HepG2 (cell line): ENCODE results near the gene TOMM20. TPM values are rescaled to one million over a fixed set of nuclear protein-coding genes. Genes with fewer than 3 reads are reported as not detected.
A peak's percentile ranks its signal among the peaks of the same experiment; 100 is the strongest.

Source experiments
- CBX5 ChIP-seq: sonication (generic); formaldehyde crosslinking; IDR thresholded peaks from 2 replicates; pipeline ENCODE4 v1.4.0; 2020; ENCODE audit warnings: missing genetic modification reagents, borderline replicate concordance
- DNMT1 ChIP-seq: sonication (generic); formaldehyde crosslinking; IDR thresholded peaks from 2 replicates; pipeline ENCODE4 v1.5.1; 2020; ENCODE audit warnings: mild to moderate bottlenecking, missing genetic modification reagents
- GABPB1 ChIP-seq: IDR thresholded peaks from 2 replicates; pipeline ENCODE4 v1.6.1; 2016; ENCODE audit warnings: mild to moderate bottlenecking, missing genetic modification reagents, moderate library complexity, missing compliant biosample characterization
- MBD4 ChIP-seq: IDR thresholded peaks from 2 replicates; pipeline ENCODE4 v1.6.1; 2012; ENCODE audit warnings: low read length, inconsistent platforms, borderline replicate concordance
- RBAK ChIP-seq: sonication (generic); formaldehyde crosslinking; IDR thresholded peaks from 2 replicates; pipeline ENCODE4 v1.5.1; 2020; ENCODE audit warnings: mild to moderate bottlenecking, missing genetic modification reagents
- RFX1 ChIP-seq: fragments of 450-650 bp; IDR thresholded peaks from 2 replicates; pipeline ENCODE4 v1.6.1; 2017
- RFXANK ChIP-seq: IDR thresholded peaks from 2 replicates; pipeline ENCODE4 v1.6.1; 2016
- SOX6 ChIP-seq, 2 experiments: fragments of 450-650 bp in 1 of 2; sonication (generic) in 1 of 2; formaldehyde crosslinking in 1 of 2; IDR thresholded peaks; 2 replicates each; pipeline versions ENCODE4 v1.4.0 to v1.6.1; 2017 to 2020; ENCODE audit warnings: antibody characterized with exemption in 1 of 2, mild to moderate bottlenecking in 1 of 2, missing genetic modification reagents in 1 of 2
- TEAD3 ChIP-seq: optimal IDR thresholded peaks from 2 replicates; pipeline ENCODE3; 2016; ENCODE audit warnings: borderline replicate concordance
- ZMYM2 ChIP-seq: sonication (generic); formaldehyde crosslinking; IDR thresholded peaks from 2 replicates; pipeline ENCODE4 v1.8.0; 2022; ENCODE audit warnings: mild to moderate bottlenecking, missing genetic modification reagents
- ZNF207 ChIP-seq: fragments of 450-650 bp; IDR thresholded peaks from 2 replicates; pipeline ENCODE4 v1.6.1; 2016; ENCODE audit warnings: antibody characterized with exemption, borderline replicate concordance
- ZNF326 ChIP-seq: sonication (generic); formaldehyde crosslinking; IDR thresholded peaks from 2 replicates; pipeline ENCODE4 v1.4.0; 2020; ENCODE audit warnings: missing genetic modification reagents, borderline replicate concordance
- ZNF331 ChIP-seq: sonication (generic); formaldehyde crosslinking; IDR thresholded peaks from 2 replicates; pipeline ENCODE4 v1.4.0; 2020; ENCODE audit warnings: missing genetic modification reagents
- ZNF547 ChIP-seq: sonication (generic); formaldehyde crosslinking; IDR thresholded peaks from 2 replicates; pipeline ENCODE4 v1.5.1; 2020; ENCODE audit warnings: mild to moderate bottlenecking, missing genetic modification reagents
- ZNF572 ChIP-seq: sonication (generic); formaldehyde crosslinking; IDR thresholded peaks from 2 replicates; pipeline ENCODE4 v1.5.1; 2020; ENCODE audit warnings: mild to moderate bottlenecking, missing genetic modification reagents
- polyA plus RNA-seq, 8 experiments: library from polyadenylated mRNA; depleted of rRNA in 3 of 8; stranded (reverse) in 7 of 8; unstranded in 1 of 8; fragments of >200 nt; fragmentation: Illumina TruSeq in 4 of 8; extraction: Trizol in 4 of 8; gene quantifications; 2 replicates each; pipeline versions ENCODE4 v1.2.1 to v1.2.3, GENCODE V29; 2011 to 2016; ENCODE audit warnings: low read depth in 4 of 8, missing spikeins in 1 of 8, mixed read lengths in 1 of 8; ENCODE audit not compliant: insufficient read depth in 1 of 8
- total RNA-seq, 5 experiments: library from RNA; depleted of rRNA; stranded (reverse); fragments of >200 nt; fragmentation: Illumina TruSeq; extraction: Trizol; gene quantifications; 2 replicates each; pipeline ENCODE4 v1.2.3, GENCODE V29; 2016; ENCODE audit warnings: low read depth in 1 of 5
- TF ChIP-seq, protein P1 (sequence below): sonication (generic); formaldehyde crosslinking; IDR thresholded peaks from 2 replicates; pipeline ENCODE4 v1.4.0; 2020; ENCODE audit warnings: missing genetic modification reagents, borderline replicate concordance
- TF ChIP-seq, protein P2 (sequence below): IDR thresholded peaks from 2 replicates; pipeline ENCODE4 v1.6.1; 2018; ENCODE audit warnings: missing genetic modification reagents, mild to moderate bottlenecking, missing compliant biosample characterization
- TF ChIP-seq, protein P3 (sequence below): sonication (generic); formaldehyde crosslinking; IDR thresholded peaks from 2 replicates; pipeline ENCODE4 v1.5.0; 2020; ENCODE audit warnings: mild to moderate bottlenecking, missing genetic modification reagents
- TF ChIP-seq, protein P4 (sequence below): sonication (generic); formaldehyde crosslinking; IDR thresholded peaks from 2 replicates; pipeline ENCODE4 v1.4.0; 2020; ENCODE audit warnings: mild to moderate bottlenecking, missing genetic modification reagents, borderline replicate concordance

Gene TOMM20
- total and polyA plus RNA-seq, 2 of the 13 experiments (the other 11 are each of a cell fraction or from before 2014, with no cell fraction given) = 153 to 376 TPM

DNA sequence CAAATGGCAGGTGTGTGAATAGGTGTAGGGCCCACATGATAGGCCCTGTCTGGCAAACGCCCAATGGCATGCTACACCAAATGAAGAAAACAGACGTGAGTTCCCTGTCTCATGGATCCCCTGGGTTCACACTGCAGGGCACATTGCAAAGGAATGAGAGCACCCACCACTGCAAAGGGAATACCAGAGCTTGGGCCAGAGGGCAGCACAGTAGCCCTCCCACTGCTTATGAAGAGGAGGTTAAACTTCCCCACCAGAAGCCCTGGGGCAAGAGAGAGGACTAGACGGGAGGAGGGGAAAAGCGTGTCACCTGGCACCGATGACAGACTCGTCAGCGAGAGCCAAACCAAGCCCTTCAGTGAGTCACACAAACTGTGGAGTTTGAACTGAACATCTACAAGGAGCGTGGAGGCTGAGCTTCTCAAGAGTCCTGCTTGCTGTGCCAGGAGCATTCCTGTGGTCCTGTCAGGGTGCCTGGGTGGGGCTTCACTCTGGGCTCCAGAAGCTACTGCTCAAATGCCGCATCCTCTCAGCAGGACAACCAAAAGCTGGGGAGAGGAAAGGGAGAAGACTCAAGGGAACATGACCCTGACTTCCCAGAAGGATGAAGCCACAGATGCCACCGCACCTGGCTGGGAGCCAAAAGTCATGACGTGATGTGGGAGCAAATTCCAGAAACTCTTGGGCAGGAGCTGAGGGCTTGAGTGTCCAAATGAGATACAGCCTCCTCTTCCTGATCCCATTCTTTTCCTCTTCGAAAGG lies 61.1 kb downstream of the TOMM20 start (continued):
- TF ChIP-seq CBX5 (CRISPR knock-in tag) = no peak
- TF ChIP-seq ZMYM2 (CRISPR knock-in tag) = 0 out of 2 replicates have a peak, but pooled peaks have one; percentile 14
- no peak for TF ChIP-seq RBAK (CRISPR knock-in tag)
- TF ChIP-seq SOX6 (IDR thresholded peaks at IDR 0.05) = no peak
- TF ChIP-seq SOX6 (CRISPR knock-in tag; IDR thresholded peaks at IDR 0.05) = no peak
- TF ChIP-seq DNMT1 = no peak
- TF ChIP-seq, protein P1, sequence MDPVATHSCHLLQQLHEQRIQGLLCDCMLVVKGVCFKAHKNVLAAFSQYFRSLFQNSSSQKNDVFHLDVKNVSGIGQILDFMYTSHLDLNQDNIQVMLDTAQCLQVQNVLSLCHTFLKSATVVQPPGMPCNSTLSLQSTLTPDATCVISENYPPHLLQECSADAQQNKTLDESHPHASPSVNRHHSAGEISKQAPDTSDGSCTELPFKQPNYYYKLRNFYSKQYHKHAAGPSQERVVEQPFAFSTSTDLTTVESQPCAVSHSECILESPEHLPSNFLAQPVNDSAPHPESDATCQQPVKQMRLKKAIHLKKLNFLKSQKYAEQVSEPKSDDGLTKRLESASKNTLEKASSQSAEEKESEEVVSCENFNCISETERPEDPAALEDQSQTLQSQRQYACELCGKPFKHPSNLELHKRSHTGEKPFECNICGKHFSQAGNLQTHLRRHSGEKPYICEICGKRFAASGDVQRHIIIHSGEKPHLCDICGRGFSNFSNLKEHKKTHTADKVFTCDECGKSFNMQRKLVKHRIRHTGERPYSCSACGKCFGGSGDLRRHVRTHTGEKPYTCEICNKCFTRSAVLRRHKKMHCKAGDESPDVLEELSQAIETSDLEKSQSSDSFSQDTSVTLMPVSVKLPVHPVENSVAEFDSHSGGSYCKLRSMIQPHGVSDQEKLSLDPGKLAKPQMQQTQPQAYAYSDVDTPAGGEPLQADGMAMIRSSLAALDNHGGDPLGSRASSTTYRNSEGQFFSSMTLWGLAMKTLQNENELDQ (CRISPR knock-in tag) = no peak
- no peak for TF ChIP-seq RFXANK (CRISPR knock-in tag)
- no peak for TF ChIP-seq ZNF326 (CRISPR knock-in tag)
- no peak for TF ChIP-seq RFX1
- no peak for TF ChIP-seq ZNF207
- no peak for TF ChIP-seq MBD4
- TF ChIP-seq GABPB1 (CRISPR knock-in tag) = no peak
- no peak for TF ChIP-seq ZNF547 (CRISPR knock-in tag)
- TF ChIP-seq, protein P2, sequence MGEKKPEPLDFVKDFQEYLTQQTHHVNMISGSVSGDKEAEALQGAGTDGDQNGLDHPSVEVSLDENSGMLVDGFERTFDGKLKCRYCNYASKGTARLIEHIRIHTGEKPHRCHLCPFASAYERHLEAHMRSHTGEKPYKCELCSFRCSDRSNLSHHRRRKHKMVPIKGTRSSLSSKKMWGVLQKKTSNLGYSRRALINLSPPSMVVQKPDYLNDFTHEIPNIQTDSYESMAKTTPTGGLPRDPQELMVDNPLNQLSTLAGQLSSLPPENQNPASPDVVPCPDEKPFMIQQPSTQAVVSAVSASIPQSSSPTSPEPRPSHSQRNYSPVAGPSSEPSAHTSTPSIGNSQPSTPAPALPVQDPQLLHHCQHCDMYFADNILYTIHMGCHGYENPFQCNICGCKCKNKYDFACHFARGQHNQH (CRISPR knock-in tag) = 0 out of 2 replicates have a peak, but pooled peaks have one; percentile 22
- TF ChIP-seq, protein P3, sequence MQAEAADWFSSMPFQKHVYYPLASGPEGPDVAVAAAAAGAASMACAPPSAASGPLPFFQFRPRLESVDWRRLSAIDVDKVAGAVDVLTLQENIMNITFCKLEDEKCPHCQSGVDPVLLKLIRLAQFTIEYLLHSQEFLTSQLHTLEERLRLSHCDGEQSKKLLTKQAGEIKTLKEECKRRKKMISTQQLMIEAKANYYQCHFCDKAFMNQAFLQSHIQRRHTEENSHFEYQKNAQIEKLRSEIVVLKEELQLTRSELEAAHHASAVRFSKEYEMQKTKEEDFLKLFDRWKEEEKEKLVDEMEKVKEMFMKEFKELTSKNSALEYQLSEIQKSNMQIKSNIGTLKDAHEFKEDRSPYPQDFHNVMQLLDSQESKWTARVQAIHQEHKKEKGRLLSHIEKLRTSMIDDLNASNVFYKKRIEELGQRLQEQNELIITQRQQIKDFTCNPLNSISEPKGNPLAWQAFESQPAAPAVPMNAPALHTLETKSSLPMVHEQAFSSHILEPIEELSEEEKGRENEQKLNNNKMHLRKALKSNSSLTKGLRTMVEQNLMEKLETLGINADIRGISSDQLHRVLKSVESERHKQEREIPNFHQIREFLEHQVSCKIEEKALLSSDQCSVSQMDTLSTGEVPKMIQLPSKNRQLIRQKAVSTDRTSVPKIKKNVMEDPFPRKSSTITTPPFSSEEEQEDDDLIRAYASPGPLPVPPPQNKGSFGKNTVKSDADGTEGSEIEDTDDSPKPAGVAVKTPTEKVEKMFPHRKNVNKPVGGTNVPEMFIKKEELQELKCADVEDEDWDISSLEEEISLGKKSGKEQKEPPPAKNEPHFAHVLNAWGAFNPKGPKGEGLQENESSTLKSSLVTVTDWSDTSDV (CRISPR knock-in tag) = peak; percentile 78; the same call in 1 of the 2 replicates
- TF ChIP-seq, protein P4, sequence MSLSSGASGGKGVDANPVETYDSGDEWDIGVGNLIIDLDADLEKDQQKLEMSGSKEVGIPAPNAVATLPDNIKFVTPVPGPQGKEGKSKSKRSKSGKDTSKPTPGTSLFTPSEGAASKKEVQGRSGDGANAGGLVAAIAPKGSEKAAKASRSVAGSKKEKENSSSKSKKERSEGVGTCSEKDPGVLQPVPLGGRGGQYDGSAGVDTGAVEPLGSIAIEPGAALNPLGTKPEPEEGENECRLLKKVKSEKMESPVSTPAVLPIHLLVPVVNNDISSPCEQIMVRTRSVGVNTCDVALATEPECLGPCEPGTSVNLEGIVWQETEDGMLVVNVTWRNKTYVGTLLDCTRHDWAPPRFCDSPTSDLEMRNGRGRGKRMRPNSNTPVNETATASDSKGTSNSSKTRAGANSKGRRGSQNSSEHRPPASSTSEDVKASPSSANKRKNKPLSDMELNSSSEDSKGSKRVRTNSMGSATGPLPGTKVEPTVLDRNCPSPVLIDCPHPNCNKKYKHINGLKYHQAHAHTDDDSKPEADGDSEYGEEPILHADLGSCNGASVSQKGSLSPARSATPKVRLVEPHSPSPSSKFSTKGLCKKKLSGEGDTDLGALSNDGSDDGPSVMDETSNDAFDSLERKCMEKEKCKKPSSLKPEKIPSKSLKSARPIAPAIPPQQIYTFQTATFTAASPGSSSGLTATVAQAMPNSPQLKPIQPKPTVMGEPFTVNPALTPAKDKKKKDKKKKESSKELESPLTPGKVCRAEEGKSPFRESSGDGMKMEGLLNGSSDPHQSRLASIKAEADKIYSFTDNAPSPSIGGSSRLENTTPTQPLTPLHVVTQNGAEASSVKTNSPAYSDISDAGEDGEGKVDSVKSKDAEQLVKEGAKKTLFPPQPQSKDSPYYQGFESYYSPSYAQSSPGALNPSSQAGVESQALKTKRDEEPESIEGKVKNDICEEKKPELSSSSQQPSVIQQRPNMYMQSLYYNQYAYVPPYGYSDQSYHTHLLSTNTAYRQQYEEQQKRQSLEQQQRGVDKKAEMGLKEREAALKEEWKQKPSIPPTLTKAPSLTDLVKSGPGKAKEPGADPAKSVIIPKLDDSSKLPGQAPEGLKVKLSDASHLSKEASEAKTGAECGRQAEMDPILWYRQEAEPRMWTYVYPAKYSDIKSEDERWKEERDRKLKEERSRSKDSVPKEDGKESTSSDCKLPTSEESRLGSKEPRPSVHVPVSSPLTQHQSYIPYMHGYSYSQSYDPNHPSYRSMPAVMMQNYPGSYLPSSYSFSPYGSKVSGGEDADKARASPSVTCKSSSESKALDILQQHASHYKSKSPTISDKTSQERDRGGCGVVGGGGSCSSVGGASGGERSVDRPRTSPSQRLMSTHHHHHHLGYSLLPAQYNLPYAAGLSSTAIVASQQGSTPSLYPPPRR (CRISPR knock-in tag) = 0 out of 2 replicates have a peak, but pooled peaks have one; percentile 34
- TF ChIP-seq ZNF331 = no peak
- no peak for TF ChIP-seq TEAD3 (CRISPR knock-in tag)
- 0 out of 2 replicates have a peak, but pooled peaks have one; percentile 39 for TF ChIP-seq ZNF572
